ENCODE results near the gene ANKH.

DNA sequence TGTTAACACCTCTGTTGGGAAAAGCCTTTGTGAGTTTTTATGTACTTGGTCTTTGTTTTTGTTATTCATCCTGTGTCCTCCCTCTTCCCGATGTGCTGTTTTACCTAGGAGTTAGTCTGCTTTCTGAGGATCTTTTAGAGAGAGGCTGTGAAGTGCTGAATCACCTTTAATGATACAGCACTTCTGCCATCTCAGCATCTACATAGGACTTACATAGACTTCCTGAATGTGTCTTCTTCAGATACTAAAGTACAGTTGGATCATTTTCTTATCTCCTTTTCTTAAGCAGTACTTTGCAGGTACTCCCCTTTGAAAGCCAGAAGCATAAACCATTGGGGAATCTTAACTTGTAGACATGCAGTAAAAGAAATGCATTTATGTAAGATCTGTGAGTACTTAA lies 175.5 kb downstream of the ANKH start:
- TF ChIP-seq, protein P1, sequence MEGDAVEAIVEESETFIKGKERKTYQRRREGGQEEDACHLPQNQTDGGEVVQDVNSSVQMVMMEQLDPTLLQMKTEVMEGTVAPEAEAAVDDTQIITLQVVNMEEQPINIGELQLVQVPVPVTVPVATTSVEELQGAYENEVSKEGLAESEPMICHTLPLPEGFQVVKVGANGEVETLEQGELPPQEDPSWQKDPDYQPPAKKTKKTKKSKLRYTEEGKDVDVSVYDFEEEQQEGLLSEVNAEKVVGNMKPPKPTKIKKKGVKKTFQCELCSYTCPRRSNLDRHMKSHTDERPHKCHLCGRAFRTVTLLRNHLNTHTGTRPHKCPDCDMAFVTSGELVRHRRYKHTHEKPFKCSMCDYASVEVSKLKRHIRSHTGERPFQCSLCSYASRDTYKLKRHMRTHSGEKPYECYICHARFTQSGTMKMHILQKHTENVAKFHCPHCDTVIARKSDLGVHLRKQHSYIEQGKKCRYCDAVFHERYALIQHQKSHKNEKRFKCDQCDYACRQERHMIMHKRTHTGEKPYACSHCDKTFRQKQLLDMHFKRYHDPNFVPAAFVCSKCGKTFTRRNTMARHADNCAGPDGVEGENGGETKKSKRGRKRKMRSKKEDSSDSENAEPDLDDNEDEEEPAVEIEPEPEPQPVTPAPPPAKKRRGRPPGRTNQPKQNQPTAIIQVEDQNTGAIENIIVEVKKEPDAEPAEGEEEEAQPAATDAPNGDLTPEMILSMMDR (IDR thresholded peaks at IDR 0.05; ENCODE audit: low read depth, low read length, missing input control) = no peak
- TF ChIP-seq GABPA (IDR thresholded peaks at IDR 0.05 in 1 of 2, conservative IDR thresholded peaks at IDR 0.05 in 1 of 2) (no peak), TAF1 (conservative IDR thresholded peaks at IDR 0.05) (no peak), RAD21 (IDR thresholded peaks at IDR 0.05) (no peak), NR2F2 (IDR thresholded peaks at IDR 0.05) (no peak)
- TF ChIP-seq, protein P2, sequence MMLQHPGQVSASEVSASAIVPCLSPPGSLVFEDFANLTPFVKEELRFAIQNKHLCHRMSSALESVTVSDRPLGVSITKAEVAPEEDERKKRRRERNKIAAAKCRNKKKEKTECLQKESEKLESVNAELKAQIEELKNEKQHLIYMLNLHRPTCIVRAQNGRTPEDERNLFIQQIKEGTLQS (IDR thresholded peaks at IDR 0.05) = no peak
